DND-41 (cell line): ENCODE results near the gene LPIN1.

ENCODE experiments used
- EZH2 ChIP-seq: IDR thresholded peaks from 3 replicates; pipeline ENCODE4 v1.6.1; 2012; ENCODE audit warnings: borderline replicate concordance, low read depth, mild to moderate bottlenecking, moderate library complexity, low read length, inconsistent platforms; ENCODE audit not compliant: severe bottlenecking
- TF ChIP-seq, protein P1 (sequence below): IDR thresholded peaks from 2 replicates; pipeline ENCODE4 v1.5.1; 2012; ENCODE audit warnings: borderline replicate concordance, low read length, moderate library complexity, mild to moderate bottlenecking; ENCODE audit not compliant: poor library complexity, severe bottlenecking; ENCODE audit errors: extremely low read depth

DNA sequence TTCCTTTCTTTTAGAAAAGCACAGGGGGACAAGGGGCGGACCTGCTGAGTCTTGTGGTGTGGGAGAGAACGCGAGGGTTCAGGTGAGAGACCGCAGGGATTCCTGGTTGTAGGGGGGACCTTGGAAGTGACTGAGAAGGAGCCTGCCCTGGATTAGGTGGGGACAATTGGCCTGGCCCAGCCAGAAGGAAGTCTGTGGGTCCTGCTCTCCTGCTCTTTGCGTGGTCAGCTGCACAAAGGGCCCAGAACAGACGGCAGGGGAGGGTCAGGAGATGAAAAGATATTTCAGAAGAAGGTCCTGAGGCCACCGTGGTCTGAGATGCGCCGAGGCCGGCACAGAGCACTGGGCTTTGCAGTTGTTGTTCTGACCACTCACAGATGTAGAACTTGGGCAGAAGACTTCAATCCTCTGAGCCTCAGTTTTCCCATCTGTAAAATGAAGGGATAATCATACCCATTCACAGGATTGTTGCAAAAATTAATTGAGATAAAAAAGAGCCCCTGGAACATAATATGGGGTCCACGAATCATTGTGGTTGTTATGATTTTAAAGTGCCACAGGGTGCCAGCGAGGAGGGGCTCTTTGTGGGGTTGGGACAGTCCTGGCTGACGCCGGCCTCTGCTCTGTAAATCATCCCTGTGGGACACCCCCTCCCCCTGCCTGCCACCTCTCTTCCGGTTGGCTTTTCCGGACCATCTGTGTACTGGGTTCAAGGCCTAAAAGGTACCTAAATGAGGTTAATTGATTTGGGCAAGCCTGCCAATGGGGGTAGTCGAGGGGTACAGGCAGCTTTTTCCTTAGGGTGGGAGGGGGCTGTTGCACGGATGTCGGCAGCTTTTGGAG, 1.8 kb downstream of the LPIN1 start:
- TF ChIP-seq, protein P1, sequence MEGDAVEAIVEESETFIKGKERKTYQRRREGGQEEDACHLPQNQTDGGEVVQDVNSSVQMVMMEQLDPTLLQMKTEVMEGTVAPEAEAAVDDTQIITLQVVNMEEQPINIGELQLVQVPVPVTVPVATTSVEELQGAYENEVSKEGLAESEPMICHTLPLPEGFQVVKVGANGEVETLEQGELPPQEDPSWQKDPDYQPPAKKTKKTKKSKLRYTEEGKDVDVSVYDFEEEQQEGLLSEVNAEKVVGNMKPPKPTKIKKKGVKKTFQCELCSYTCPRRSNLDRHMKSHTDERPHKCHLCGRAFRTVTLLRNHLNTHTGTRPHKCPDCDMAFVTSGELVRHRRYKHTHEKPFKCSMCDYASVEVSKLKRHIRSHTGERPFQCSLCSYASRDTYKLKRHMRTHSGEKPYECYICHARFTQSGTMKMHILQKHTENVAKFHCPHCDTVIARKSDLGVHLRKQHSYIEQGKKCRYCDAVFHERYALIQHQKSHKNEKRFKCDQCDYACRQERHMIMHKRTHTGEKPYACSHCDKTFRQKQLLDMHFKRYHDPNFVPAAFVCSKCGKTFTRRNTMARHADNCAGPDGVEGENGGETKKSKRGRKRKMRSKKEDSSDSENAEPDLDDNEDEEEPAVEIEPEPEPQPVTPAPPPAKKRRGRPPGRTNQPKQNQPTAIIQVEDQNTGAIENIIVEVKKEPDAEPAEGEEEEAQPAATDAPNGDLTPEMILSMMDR: no peak
- no peak for TF ChIP-seq EZH2
